ENCODE measurements around the gene PMPCA. TPM values are rescaled to one million over a fixed set of nuclear protein-coding genes. Genes with fewer than 3 reads are reported as not detected.
"Not testable (repeated sequence)": the region's sequence is repeated elsewhere in the genome, so short reads cannot be mapped to it uniquely, and the experiment has no call there.

PMPCA gene
- total RNA-seq, 2 experiments from 2014 or later: 117 to 120 TPM

- CTCF ChIA-PET: interaction anchor here (0.9 to 1.6 kb wide), 7 partner anchors 9 to 41 kb away, joined by 3 to 8 read pairs (median 3); partner anchors contain the start of gene DNLZ
- POLR2A ChIA-PET: interaction anchor here (0.8 to 1.2 kb wide), 2 partner anchors 41 to 142 kb away, joined by 3 read pairs; no protein-coding TSS in a partner anchor
Observed at GRCh38 chr9:136403915-136404800, 6.3 kb upstream of the PMPCA start.

GRCh38 chr9:136404801-136405136 lies 5.7 kb upstream of the PMPCA start:
- ChIA-PET CTCF (interaction anchor here (1.3 kb wide), 1 partner anchor 19 kb away, joined by 5 read pairs; no protein-coding TSS in a partner anchor), POLR2A (no interaction called here)

- CTCF ChIA-PET: no interaction called here
- POLR2A ChIA-PET: no interaction called here
Observed at GRCh38 chr9:136405481-136405880, 5.0 kb upstream of the PMPCA start.

- CTCF ChIA-PET: not testable (repeated sequence)
Observed at GRCh38 chr9:136405904-136406303, 4.6 kb upstream of the PMPCA start.

GRCh38 chr9:136407061-136407460 lies 3.4 kb upstream of the PMPCA start:
- POLR2A ChIA-PET, CTCF ChIA-PET: not testable (repeated sequence)

More at GRCh38 chr9:136405904-136406303, 4.6 kb upstream of the PMPCA start:
- POLR2A ChIA-PET: not testable (repeated sequence)

GRCh38 chr9:136407911-136408310 lies 2.5 kb upstream of the PMPCA start:
- ChIA-PET CTCF (interaction anchor here (0.7 kb wide), 1 partner anchor 33 kb away, joined by 3 read pairs; no protein-coding TSS in a partner anchor), POLR2A (no interaction called here)

- ChIA-PET CTCF (interaction anchor here (0.7 to 3.5 kb wide), 4 partner anchors 10 to 287 kb away, joined by 3 to 24 read pairs (median 3); partner anchors contain the start of genes DNLZ and SNAPC4), POLR2A (interaction anchor here (0.6 to 1.7 kb wide), 7 partner anchors 9 to 320 kb away, joined by 3 to 5 read pairs (median 4); partner anchors contain the start of gene DNLZ)
Observed at GRCh38 chr9:136409557-136410455, 652 bp upstream of the PMPCA start.

GRCh38 chr9:136411378-136411777 lies 920 bp downstream of the PMPCA start:
- CTCF ChIA-PET: interaction anchor here (1.5 to 3.5 kb wide), 2 partner anchors 11 to 27 kb away, joined by 4 to 24 read pairs; partner anchors contain the start of gene SNAPC4
- POLR2A ChIA-PET: no interaction called here

GRCh38 chr9:136412962-136413361 lies 2.5 kb downstream of the PMPCA start:
- CTCF ChIA-PET: interaction anchor here (1.5 kb wide), 1 partner anchor 9 kb away, joined by 4 read pairs; no protein-coding TSS in a partner anchor
- POLR2A ChIA-PET: no interaction called here

- ChIA-PET CTCF (no interaction called here), POLR2A (no interaction called here)
Observed at GRCh38 chr9:136416427-136416826, 6.0 kb downstream of the PMPCA start.

- CTCF ChIA-PET: interaction anchor here (0.5 kb wide), 1 partner anchor 84 kb away, joined by 4 read pairs; no protein-coding TSS in a partner anchor
- POLR2A ChIA-PET: no interaction called here
Observed at GRCh38 chr9:136416914-136417313, 6.5 kb downstream of the PMPCA start.

- ChIA-PET CTCF (no interaction called here), POLR2A (interaction anchor here (0.5 to 1.1 kb wide), 2 partner anchors 9 to 26 kb away, joined by 3 to 4 read pairs; no protein-coding TSS in a partner anchor)
Observed at GRCh38 chr9:136418182-136419091, 8.0 kb downstream of the PMPCA start.

- POLR2A ChIA-PET: interaction anchor here (0.5 to 1.1 kb wide), 2 partner anchors 9 to 25 kb away, joined by 3 to 4 read pairs; no protein-coding TSS in a partner anchor
Observed at GRCh38 chr9:136419092-136419420, 8.6 kb downstream of the PMPCA start.

GRCh38 chr9:136421791-136422190 lies 11.3 kb downstream of the PMPCA start:
- CTCF ChIA-PET: no interaction called here
- POLR2A ChIA-PET: no interaction called here

More at GRCh38 chr9:136419092-136419420, 8.6 kb downstream of the PMPCA start:
- CTCF ChIA-PET: no interaction called here

- CTCF ChIA-PET: interaction anchor here (1.0 kb wide), 1 partner anchor 11 kb away, joined by 3 read pairs; no protein-coding TSS in a partner anchor
- POLR2A ChIA-PET: no interaction called here
Observed at GRCh38 chr9:136422876-136423275, 12.4 kb downstream of the PMPCA start.

- POLR2A ChIA-PET: no interaction called here
Observed at GRCh38 chr9:136423432-136424146, 13.1 kb downstream of the PMPCA start.

GRCh38 chr9:136424750-136425362 lies 14.4 kb downstream of the PMPCA start:
- POLR2A ChIA-PET: interaction anchor here (1.1 to 1.3 kb wide), 2 partner anchors 14 to 31 kb away, joined by 5 to 6 read pairs; no protein-coding TSS in a partner anchor

More at GRCh38 chr9:136423432-136424146, 13.1 kb downstream of the PMPCA start:
- CTCF ChIA-PET: interaction anchor here (1.0 kb wide), 1 partner anchor 10 kb away, joined by 3 read pairs; no protein-coding TSS in a partner anchor

More at GRCh38 chr9:136424750-136425362, 14.4 kb downstream of the PMPCA start:
- CTCF ChIA-PET: interaction anchor here (0.9 to 1.1 kb wide), 2 partner anchors 15 to 247 kb away, joined by 3 to 4 read pairs; no protein-coding TSS in a partner anchor

All from activated CD8-positive, alpha-beta memory T cell treated with anti-CD3 and anti-CD28 coated beads for 36 hours (primary cell).